ENCODE results near the gene ZNF528.

ZNF528 gene

GRCh38 chr19:52397310-52398080 lies at the start of gene ZNF528:
TSS of gene ZNF528 (plus strand) at chr19:52397849. CDS start at chr19:52402014, 4,165 bp downstream.
- peak; percentile 97 for DNase-seq

DNA sequence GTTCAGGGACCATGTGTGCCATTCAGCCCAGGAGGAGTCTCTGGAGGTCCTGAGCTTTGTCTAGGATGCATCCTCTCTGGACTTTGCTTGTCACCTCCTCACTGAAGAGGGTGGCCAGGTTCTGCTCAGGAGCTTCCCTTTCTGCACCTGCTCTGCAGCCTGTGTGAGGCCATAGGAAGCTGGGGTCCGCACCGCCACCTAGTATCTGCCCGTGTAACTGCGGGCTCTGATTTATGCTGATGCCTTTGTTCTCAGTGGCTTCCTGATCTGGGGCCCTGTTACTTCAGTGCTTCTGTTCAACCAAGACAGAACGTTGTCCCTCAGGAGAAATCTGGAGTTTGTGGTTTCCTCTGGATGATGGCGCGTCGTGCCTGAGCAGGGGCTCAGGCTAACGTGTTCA lies 46.1 kb upstream of the ZNF528 start:
- DNase-seq, result peak; percentile 41

DNA sequence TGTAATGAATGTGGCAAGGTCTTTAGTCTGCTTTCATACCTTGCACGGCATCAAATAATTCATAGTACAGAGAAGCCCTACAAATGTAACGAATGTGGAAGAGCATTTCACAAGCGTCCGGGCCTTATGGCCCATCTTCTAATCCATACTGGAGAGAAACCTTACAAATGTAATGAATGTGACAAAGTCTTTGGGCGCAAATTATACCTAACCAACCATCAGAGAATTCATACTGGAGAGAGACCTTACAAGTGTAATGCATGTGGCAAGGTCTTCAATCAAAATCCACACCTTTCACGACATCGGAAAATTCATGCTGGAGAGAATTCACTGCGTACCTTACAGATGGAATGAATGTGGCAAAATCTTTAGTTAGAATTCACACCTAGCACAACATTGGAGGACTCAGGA lies 31.2 kb upstream of the ZNF528 start:
- DNase-seq, result no peak

GRCh38 chr19:52369559-52370340 lies 27.9 kb upstream of the ZNF528 start, which contains the start of gene ZNF880:
TSS of gene ZNF880 (plus strand) at chr19:52369923. CDS start at chr19:52369966, 43 bp downstream.
- peak; percentile 90 for DNase-seq

- no peak for DNase-seq
Measured at GRCh38 chr19:52370341-52370710, 27.3 kb upstream of the ZNF528 start.

DNA sequence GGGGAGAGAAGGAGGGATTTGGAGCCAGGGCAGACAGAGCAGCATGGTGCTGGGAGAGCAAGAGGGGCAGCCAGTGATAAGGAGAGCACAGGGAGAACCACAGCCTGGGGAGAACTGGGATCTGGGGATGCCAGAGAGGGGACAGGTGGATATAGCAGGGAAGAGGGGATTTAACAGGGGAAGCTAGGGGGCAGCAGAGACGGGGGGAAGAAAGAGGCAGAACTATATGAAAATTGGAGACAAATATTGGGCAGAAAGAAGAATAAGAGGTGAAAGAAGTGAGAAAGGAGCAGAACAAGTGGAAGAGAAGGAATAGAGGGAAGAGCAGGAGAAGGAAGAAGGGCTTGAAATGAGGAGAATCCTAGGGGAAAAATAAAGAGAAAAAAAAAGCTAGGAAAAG lies 6.5 kb upstream of the ZNF528 start:
- no peak for DNase-seq

DNA sequence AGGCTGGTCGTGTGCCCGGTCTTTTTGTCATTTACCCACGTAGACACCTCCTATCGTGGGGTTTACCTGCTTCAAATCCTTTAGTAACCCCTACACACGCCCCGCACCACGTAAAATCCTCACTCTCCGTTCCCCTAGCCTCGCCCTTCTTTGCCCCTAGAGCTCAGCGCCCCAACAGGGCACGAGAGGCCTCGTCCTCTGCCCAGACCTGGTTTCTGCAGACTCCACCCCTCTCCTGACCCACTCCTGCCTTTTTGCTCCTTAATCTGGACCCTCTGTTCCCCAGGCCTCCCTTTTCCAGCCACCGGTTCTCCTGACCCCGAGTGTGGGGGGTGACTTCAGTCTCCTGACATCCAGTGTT lies 412 bp downstream of the ZNF528 start:
- DNase-seq, result peak; percentile 52

DNA sequence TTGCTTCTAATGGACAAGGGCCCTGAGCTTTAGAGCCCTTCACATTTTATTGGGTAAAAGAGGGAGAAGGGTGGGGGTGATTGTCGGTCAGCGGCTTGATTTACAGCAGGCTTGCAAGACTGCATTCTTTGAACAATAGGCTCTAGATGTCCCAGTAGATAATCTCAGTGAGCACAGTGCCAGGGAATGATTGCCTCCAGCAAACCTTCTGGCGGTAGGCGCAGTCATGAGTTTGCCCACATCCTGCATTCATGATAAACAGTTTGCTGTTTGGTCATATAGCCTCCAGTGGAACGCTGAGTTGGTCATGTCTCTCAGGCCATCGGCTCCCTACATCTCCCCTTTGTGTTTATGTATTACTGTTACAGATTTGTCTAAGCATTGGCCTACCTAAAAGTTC lies 12.6 kb downstream of the ZNF528 start:
- DNase-seq, result no peak

DNA sequence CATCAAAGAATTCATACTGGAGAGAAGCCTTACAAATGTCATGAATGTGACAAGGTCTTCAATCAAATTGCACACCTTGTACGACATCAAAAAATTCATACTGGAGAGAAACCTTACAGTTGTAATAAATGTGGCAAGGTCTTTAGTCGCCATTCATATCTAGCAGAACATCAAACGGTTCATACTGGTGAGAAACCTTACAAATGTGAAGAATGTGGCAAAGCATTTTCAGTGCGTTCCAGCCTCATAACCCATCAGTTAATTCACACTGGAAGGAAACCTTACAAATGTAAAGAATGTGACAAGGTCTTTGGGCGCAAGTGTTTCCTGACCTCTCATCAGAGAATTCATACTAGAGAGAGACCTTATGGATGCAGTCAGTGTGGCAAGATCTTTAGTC lies 18.1 kb downstream of the ZNF528 start:
- no peak for DNase-seq

DNA sequence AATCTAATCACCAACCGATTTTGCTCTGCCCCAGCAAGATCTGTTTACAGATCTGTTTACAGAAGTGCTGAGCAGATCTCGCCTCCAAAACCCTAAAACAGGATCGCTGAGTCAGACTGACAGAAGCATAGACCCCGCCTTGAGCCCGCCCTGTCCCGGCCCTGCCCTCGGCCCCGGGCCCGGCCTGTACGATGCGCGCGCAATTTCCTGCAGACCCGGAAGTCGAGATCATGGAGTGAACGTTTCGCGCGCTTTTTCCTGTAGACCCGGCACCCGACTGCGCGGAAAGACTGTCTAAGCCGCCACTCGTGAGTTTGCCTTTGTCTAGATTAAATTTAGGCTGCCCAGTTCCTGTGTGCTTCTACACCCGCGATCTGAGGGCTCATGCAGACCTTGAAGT lies 31.3 kb downstream of the ZNF528 start, which contains the start of gene ZNF534:
Gene ZNF534 (plus strand): TSS at position 212 of the 400 bp plus-strand sequence. CDS start 2,327 bp downstream, outside the sequence.
- no peak for DNase-seq

GRCh38 chr19:52442179-52442578 lies 44.5 kb downstream of the ZNF528 start:
- DNase-seq, result no peak

DNA sequence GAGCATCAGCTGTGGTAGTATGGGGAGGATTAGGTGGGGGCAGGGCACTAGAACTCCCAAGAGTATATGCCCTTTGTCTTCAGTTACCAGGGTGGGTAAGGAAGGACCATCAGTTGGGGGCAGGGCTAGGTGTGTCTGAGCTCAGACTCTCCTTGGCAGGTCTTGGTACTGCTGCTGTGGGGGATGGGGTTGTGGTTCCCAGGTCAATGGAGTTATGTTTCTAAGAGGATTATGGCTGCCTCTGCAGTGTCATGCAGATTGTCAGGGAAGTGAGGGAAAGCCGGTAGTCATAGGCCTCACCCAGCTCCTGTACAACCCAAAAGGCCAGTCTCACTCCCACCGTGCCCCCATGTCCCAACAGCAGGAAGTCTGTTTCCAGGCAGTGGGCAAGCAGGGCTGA lies 46.9 kb downstream of the ZNF528 start:
- DNase-seq, result no peak

GRCh38 chr19:52451241-52451640 lies 53.6 kb downstream of the ZNF528 start:
- no peak for DNase-seq

DNA sequence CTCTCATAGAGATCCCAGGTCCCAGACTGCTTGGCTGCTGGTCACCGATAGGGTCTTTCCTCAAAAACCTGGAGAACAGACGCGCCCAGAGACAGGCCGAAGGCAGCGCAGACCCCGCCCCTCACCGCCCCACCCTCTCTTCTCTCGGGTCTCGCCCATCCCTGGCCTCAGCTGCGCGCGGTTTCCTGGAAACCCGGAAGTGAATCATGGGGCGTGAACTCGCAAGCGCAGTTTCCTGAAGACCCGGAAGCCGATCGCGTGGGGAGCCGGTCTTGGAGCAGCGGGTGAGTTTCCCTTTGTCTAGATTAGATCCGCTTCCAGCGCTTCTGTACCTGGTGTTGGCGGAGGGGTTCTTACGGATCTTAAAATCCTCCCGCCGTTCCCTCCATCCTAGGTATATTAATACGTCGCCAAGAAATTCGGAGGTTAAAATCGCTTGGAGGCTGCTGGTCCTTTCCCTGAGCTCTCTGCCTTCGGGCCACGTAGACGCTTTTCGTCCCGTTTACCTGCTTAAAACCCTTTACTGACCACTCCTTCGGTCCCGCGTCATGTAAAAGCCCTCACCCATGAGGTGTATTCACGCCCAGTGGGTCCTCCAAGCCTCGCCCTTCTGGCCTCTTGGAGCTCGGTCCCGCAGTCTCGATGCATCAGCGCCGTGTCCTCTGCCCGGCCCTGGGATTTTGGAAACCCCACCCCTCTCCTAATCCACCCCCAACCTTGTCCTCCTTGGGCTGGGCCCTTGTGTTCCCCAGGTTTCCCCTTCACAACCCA lies 55.9 kb downstream of the ZNF528 start, which contains the start of gene ZNF578:
Gene ZNF578 (plus strand): TSS at position 230 of the 771 bp plus-strand sequence. CDS start 48,293 bp downstream, outside the sequence.
- DNase-seq, result no peak

DNA sequence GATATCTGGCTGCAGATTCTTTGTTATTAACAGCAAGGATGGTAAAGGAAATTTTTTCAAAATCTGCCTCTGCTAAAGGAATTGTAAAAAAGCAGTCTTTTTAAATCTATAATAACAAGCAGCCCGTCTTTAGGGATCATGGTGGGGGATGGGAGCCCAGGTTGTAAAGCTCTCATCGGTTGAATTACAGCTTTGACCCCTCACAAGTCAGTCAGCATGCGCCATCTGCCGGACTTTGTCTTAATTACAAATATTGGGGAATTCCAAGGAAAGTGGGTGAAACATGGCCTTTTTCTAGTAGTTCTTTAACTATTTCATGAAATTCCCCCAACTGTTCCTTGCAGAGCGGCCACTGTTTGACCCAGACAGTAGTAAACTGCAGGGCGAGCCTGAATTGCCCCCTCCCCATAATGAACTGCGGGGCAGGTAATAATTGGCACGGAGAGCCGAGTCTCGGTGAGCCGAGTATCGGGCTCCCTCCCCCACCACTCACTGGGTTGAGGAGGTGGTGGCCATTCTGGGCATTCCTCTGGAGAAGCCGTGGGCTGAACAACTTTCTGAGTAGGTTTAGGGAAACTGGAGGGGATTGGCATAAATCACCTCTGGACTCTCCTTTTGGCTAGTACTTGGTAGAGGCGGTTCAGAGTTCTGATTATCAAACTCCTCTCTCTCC lies 67.3 kb downstream of the ZNF528 start:
- peak; percentile 72 for DNase-seq

Data from NCI-H146 (cell line).